ENCODE results near the gene NELFE.

The NELFE gene

DNA sequence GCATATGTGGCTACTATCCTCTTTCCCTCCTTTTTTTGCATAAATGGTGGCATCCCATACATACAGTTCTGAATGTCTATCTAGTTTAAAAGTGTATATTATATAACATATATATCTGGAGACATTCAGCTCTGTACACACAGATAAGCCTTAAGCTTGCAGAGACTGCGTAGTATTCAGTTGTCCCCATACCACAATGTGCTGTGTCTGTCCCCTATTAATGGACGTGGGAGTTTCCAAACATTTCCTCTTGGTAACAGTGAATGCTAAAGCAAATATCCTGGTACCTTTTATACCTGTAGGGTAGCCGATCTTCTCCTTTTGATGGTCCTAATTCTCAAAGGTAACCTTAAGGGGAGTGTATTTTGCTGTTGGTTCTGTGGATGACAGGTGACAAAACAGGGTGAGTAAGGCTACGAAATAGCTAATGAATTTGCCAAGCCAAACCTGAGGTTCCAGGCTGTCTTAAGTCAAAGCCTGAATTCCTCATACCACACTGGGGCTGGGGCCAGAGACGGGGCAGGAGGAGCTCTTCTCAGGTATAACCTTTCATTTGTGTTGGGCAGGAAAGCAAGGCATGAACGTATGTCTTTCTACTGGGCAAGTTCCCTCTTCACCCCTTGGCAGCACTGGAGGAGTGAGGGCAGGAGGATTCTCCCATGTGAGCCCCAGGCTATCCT is 39.0 kb downstream of the NELFE start:
- no peak overlapping the region for H3K27ac ChIP-seq (ENCODE audit: low read length)
- H2AFZ ChIP-seq (ENCODE audit: low read depth, low read length), result no peak overlapping the region
- H3K4me1 ChIP-seq (ENCODE audit: low read length), result peaks cover 5% of the 10 kb centered on the region
- H4K20me1 ChIP-seq (ENCODE audit: insufficient read depth, low read length), result no peaks in the 10 kb centered on the region
- H3K9me3 ChIP-seq (ENCODE audit: insufficient read depth, low read length), result no peaks in the 10 kb centered on the region
- no peaks in the 10 kb centered on the region for H3K27me3 ChIP-seq (ENCODE audit: low read depth, low read length)
- H3K4me3 ChIP-seq (ENCODE audit: low read length), result no peak overlapping the region
- H3K4me2 ChIP-seq (ENCODE audit: low read length), result no peak overlapping the region
- TF ChIP-seq, protein P1, sequence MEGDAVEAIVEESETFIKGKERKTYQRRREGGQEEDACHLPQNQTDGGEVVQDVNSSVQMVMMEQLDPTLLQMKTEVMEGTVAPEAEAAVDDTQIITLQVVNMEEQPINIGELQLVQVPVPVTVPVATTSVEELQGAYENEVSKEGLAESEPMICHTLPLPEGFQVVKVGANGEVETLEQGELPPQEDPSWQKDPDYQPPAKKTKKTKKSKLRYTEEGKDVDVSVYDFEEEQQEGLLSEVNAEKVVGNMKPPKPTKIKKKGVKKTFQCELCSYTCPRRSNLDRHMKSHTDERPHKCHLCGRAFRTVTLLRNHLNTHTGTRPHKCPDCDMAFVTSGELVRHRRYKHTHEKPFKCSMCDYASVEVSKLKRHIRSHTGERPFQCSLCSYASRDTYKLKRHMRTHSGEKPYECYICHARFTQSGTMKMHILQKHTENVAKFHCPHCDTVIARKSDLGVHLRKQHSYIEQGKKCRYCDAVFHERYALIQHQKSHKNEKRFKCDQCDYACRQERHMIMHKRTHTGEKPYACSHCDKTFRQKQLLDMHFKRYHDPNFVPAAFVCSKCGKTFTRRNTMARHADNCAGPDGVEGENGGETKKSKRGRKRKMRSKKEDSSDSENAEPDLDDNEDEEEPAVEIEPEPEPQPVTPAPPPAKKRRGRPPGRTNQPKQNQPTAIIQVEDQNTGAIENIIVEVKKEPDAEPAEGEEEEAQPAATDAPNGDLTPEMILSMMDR (IDR thresholded peaks at IDR 0.05; ENCODE audit: low read depth, low read length), result no peak
- TF ChIP-seq EZH2phosphoT487 (IDR thresholded peaks at IDR 0.05; ENCODE audit: low read depth), result no peak
- no peak overlapping the region for H3K9ac ChIP-seq (ENCODE audit: low read length)
- H3K79me2 ChIP-seq (ENCODE audit: low read length), result no peaks in the 10 kb centered on the region
- H3K36me3 ChIP-seq (replicated peaks; ENCODE audit: low read depth, low read length), result no peaks in the 10 kb centered on the region

DNA sequence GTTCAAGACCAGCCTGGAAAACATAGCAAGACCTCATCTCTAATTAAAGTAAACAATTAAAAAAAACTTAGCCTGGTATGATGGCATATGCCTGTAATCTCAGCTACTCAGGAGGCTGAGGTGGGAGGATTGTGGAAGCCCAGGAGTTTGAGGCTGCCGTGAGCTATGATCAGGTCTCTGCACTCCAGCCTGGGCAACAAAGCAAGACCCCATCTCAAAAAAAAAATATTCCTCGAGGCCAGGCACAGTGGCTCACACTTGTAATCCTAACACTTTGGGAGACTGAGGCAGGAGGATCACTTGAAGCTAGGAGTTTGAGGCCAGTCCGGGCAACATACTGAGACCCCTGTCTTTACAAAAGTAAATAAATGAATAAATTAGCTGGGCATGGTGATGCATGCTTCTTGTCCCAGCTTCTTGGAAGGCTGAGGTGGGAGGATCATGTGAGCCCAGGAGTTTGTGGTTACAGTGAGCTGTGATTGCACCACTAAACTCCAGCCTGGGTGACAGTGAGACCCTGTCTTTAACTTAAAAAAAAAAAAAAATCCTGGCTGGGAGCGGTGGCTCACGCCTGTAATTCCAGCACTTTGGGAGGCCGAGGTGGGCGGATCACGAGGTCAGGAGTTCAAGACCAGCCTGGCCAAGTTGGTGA is 40.6 kb downstream of the NELFE start:
- Histone ChIP-seq H3K9me3 (ENCODE audit: insufficient read depth, low read length) (no peaks in the 10 kb centered on the region), H3K36me3 (replicated peaks; ENCODE audit: low read depth, low read length) (no peaks in the 10 kb centered on the region), H2AFZ (ENCODE audit: low read depth, low read length) (no peak overlapping the region), H3K4me3 (ENCODE audit: low read length) (no peak overlapping the region), H3K9ac (ENCODE audit: low read length) (no peak overlapping the region), H3K27ac (ENCODE audit: low read length) (no peak overlapping the region), H3K79me2 (ENCODE audit: low read length) (no peaks in the 10 kb centered on the region), H4K20me1 (ENCODE audit: insufficient read depth, low read length) (no peaks in the 10 kb centered on the region), H3K4me2 (ENCODE audit: low read length) (no peak overlapping the region), H3K4me1 (ENCODE audit: low read length) (peaks cover 6% of the 10 kb centered on the region), H3K27me3 (ENCODE audit: low read depth, low read length) (no peaks in the 10 kb centered on the region)
- no peak for TF ChIP-seq EZH2phosphoT487 (IDR thresholded peaks at IDR 0.05; ENCODE audit: low read depth)
- TF ChIP-seq, protein P1 (IDR thresholded peaks at IDR 0.05; ENCODE audit: low read depth, low read length), result no peak

DNA sequence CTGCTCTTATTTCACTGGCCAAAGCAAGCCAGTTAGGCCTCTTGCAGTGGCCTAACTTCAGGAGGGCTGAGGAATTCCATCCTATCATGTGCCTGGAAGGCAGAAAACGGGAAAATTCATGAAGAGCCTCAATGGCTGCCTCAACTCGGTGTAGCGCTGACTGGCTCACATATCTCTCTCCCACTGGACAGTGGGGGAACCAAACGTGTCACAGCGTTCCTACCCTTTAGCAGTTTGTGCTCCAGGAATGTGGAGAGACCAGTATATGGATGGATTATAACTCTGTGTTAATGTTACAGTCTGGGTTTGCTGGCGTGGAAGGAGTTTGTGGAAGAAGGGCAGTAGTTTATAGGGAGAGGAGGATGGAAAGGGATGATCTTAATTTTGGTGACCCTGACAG is 43.0 kb downstream of the NELFE start:
- Histone ChIP-seq H3K4me3 (ENCODE audit: low read length) (no peak overlapping the region), H3K4me2 (ENCODE audit: low read length) (no peak overlapping the region), H4K20me1 (ENCODE audit: insufficient read depth, low read length) (no peaks in the 10 kb centered on the region), H3K27me3 (ENCODE audit: low read depth, low read length) (no peaks in the 10 kb centered on the region), H3K79me2 (ENCODE audit: low read length) (no peaks in the 10 kb centered on the region), H3K36me3 (replicated peaks; ENCODE audit: low read depth, low read length) (no peaks in the 10 kb centered on the region), H3K27ac (ENCODE audit: low read length) (no peak overlapping the region), H3K9ac (ENCODE audit: low read length) (no peak overlapping the region), H2AFZ (ENCODE audit: low read depth, low read length) (no peak overlapping the region), H3K4me1 (ENCODE audit: low read length) (peaks cover 20% of the 10 kb centered on the region), H3K9me3 (ENCODE audit: insufficient read depth, low read length) (no peaks in the 10 kb centered on the region)
- TF ChIP-seq, protein P1 (IDR thresholded peaks at IDR 0.05; ENCODE audit: low read depth, low read length), result no peak
- TF ChIP-seq EZH2phosphoT487 (IDR thresholded peaks at IDR 0.05; ENCODE audit: low read depth), result no peak

DNA sequence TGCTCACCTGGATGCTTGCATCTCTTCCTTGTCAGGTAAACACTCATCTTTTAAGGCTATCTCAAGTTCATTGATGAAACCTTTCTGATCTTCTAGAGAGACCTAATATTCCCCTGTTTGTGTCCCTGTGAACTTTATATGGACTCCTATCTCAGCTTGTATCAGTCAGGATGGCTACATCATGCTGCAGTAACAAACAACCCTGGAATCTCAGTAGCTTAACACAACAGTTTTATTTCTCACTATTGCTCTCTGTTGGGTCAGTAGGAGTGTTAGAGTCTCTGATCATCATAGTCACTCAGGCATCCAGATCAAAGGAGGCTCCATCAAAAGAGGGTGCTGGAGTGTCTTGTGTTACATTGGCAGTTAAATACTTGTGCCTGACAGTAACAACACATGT is 43.4 kb downstream of the NELFE start:
- no peaks in the 10 kb centered on the region for H3K79me2 ChIP-seq (ENCODE audit: low read length)
- H3K9ac ChIP-seq (ENCODE audit: low read length), result no peak overlapping the region
- no peak overlapping the region for H3K4me2 ChIP-seq (ENCODE audit: low read length)
- no peak overlapping the region for H3K4me3 ChIP-seq (ENCODE audit: low read length)
- H3K4me1 ChIP-seq (ENCODE audit: low read length), result peaks cover 20% of the 10 kb centered on the region
- H2AFZ ChIP-seq (ENCODE audit: low read depth, low read length), result no peak overlapping the region
- H3K27ac ChIP-seq (ENCODE audit: low read length), result no peak overlapping the region
- no peaks in the 10 kb centered on the region for H3K9me3 ChIP-seq (ENCODE audit: insufficient read depth, low read length)
- TF ChIP-seq, protein P1 (IDR thresholded peaks at IDR 0.05; ENCODE audit: low read depth, low read length), result no peak
- TF ChIP-seq EZH2phosphoT487 (IDR thresholded peaks at IDR 0.05; ENCODE audit: low read depth), result no peak
- H3K27me3 ChIP-seq (ENCODE audit: low read depth, low read length), result no peaks in the 10 kb centered on the region
- H4K20me1 ChIP-seq (ENCODE audit: insufficient read depth, low read length), result no peaks in the 10 kb centered on the region
- no peaks in the 10 kb centered on the region for H3K36me3 ChIP-seq (replicated peaks; ENCODE audit: low read depth, low read length)
